ENCODE results near the gene ITPK1.
"Not testable (repeated sequence)": the region's sequence is repeated elsewhere in the genome, so short reads cannot be mapped to it uniquely, and the experiment has no call there.

The ITPK1 gene

DNA sequence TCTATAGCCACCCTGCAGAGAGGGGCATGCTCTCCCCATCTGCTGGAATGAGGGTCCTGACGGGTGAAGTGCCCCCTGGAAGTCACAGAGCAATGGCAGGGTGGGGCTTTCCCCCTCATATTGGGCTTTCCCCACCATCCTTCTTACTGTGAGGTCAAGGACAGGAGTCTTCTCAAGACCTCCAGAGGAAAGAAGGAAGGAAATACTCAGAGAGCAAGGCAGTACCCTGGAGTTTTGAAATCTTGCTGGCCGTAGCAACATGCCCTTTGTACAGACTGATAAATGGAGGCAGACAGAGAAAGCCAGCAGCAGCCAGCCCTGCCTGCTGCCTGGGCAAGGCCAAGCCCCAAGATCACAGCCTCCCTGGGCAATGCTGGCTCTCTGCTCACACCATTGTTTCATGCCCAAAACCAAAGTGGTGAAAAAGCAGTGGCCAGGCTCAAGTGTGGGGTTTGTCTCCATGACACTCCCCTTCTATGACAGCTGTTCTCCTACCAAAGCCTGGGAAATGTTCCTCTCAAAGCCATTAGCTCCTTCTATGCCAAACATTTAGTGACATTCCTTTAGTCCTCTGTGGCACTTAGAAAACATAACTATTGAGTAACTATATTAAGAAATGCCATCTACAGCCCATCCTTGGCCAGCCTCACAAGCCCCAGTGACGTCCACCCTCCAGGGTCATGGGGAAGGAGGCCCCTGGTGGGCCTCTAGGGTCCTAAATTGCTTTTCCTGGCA is 13.2 kb upstream of the ITPK1 start:
- DNase-seq = no peak

DNA sequence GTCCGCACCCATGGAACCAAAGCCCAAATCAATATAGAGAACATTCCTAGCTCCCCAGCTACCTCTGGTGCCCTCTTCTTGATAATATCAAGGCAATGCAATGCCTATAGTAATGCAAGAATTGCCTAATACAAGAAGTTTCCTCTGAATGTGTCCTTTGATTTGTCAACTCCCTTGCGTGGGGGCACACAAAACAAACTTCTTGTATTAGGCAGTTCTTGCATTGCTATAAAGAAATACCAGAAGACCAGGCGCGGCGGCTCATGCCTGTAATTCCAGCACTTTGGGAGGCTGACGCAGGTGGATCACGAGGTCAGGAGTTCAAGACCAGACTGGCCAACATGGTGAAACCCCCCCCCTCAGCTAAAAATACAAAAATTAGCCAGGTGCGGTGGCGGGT is 10.4 kb upstream of the ITPK1 start:
- DNase-seq = no peak

DNA sequence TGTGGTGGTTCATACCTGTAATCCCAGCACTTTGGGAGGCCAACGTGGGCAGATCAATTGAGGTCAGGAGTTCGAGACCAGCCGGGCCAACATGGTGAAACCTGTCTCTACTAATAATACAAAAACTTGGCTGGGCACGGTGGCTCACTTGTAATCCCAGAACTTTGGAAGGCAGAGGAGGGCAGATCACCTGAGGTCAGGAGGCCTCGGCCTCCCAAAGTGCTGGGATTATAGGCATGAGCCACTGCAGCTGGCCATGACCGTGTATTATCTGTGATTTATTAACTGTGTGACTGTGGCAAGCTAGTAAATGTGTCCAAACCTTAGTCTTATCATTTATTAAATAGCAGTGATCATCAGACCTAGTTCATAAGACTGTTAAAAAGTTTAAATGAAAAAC is 7.1 kb upstream of the ITPK1 start:
- no peak for DNase-seq

DNA sequence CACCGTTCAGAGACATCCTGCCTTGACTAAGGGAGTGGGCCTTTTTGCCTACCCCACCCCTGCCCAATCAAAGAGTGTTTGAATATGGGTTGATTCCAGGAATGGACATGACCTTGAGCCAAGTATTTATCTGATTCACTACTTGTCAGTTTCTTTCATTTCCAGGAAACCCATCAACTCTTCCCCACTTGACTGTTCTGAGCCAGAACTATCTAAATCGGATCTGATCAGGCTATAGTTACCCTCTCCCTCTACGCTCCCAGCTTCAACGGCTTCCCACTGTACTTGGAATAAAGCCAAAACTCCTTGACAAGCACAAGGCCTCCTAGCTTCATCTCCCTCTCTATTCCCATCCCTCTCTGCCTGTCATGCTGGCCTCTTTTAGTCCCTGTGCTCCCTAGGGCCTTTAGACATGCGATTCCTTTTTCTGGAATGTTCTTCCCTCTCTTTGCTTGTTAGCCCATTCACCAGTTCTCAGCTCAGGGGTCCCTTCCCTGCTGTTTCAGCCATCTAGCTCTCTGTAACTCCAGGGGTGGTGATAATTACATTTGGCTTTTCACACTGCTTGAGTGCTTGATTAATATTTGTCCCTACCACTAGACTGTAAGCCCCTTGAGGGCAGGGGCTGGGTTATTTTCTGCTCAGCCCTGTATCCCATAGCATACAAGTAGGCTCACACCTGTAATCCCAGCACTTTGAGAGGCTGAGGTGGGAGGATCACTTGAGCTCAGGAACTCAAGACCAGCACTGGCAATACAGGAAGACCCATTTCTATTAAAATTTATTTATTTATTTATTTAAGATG is 5.5 kb upstream of the ITPK1 start:
- no peak for DNase-seq

DNA sequence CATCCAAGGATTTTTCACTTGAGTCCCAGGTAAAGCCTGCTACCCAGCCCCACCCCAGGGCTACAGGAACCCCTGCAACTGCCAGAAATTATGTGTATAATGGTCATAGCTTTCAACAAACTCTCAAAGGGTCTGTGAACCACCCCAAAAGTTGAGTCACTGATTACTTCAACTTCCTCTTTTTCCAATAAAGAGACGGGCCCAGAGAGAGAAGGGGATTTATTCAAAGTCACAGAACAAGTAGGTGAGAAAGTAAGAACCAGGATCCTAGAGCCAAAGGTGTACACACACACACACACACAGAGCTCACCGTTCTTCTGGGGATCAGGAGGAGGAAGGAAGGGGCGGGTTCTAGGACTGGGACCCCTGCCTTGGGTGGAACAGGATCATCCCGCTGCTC is 4.8 kb upstream of the ITPK1 start:
- no peak for DNase-seq

DNA sequence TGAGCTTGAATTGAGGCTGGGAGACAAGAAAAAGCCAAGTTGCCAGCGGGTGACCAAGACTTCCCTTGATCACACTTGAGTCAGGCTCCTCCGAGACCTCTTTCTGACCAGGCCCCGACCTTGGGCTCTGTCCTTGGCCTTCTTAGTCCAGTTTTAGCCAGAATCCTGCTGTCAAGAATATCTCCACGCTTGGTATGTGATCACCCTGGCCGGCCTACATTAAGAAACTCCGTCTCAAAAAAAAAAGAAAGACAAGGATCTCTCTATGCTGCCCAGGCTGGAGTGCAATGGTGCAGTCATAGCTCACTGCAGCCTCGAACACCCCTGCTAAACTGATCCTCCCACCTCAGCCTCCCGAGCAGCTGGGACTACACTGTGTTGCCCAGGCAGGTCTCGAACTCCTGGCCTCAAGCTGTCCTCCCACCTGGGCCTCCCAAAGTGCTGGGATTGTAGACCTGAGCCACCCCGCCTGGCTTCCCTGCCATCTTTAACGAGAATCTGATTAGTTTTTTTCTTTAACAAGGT is 1.0 kb upstream of the ITPK1 start:
- DNase-seq = no peak

DNA sequence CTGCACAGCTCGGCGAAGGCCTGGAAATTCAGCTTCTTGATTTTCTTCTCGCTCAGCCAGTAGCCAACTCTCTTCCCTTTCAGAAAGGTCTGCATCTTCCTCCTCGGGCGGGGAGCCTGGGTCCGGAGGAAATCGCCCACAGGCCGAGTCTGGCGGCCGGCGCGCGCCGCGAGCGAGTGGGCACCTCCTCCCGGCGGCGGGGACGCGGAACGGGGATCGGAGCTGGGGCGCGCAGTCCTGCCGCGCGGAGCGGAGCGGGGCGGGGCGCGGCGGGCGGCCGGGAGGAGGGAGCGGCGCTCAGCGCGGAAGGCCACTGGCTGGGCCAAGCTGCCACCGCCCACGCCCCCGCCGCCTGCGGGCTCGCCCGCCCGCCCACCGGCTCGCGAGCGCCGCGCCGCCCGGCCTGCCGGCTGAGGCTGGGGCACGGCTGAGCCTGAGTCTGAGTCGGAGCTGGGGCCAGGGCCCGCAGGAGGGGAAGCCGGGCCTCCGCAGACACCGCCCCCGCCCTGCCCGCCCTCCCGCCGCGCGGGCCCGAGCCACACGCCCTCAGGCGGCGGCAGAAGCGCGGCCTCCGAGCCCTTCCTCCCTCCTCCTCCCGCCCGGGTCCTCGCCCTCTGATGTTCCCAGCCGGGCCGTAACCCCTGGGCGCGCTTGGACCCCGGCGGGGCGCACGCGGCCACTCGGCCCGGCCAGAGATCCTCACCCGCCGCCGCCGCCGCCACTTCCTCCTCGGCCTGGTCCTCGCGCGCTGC is 480 bp downstream of the ITPK1 start:
- DNase-seq = peak; percentile 84 to 91

DNA sequence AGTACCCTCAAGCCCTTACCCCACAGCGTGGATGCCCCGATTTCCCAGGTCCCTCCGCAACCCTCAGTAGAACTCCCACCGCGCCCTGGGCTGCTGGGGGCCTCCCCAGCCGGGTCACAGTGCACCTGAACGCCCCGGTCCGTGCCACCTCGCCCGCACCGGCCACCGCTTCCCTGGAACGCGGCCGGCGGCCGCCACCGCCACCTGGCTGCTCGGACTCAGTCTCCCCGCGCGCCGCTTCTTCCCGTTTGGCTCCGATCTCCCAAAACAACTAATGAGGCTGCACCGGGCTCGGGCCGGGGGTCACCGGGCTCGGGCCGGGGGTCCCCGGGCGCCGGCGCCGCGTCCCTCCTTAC is 1.0 kb downstream of the ITPK1 start:
- no peak for DNase-seq

DNA sequence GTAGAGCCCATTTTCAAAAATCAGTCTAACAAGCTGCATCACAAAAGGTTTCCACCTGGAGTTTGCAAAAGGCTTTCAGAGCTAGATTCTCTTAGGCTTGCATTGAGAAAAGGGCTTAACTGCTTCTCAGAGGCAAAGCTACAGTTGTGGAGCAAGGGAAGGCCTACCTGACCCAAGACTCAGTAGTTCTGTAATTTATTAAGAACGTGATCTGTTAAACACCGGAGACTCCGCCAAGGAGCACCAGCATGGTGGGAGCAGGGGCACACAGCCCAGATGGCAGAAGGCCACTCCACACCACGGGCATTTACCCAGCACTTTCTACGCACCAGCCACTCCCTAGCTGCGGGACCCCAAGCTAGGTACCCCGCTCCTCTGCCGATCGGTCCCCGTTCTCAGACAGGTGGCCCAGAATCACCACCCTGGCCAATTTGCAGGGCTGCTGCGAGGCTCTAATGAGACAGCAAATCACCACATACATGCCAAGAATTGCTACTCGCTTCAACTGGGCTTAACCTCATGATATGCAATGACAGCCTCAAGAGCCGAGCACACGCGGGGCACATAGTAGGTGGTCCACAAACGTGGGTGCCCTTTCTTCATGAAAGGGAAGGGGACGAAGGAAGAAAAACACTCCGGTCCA is 1.5 kb downstream of the ITPK1 start:
- DNase-seq = no peak

DNA sequence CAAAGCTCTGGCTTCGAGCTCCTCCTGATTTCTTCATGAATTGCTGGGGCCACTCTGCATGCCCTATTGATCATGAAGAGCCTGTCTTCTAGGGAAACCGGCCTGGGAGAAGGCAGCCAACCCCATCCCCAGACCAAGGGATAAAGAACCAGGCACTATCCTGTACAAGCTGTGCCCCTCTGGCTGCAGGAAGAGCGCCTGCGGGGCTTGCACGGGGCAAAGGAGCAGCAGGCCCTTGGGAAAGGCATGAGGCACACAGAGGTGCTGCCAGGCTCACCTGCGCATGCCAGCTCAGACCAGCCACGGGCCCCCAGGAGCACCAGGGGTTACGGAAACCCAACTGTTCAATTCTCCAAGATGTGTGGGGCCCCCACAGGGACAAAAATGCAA is 2.1 kb downstream of the ITPK1 start:
- no peak for DNase-seq

DNA sequence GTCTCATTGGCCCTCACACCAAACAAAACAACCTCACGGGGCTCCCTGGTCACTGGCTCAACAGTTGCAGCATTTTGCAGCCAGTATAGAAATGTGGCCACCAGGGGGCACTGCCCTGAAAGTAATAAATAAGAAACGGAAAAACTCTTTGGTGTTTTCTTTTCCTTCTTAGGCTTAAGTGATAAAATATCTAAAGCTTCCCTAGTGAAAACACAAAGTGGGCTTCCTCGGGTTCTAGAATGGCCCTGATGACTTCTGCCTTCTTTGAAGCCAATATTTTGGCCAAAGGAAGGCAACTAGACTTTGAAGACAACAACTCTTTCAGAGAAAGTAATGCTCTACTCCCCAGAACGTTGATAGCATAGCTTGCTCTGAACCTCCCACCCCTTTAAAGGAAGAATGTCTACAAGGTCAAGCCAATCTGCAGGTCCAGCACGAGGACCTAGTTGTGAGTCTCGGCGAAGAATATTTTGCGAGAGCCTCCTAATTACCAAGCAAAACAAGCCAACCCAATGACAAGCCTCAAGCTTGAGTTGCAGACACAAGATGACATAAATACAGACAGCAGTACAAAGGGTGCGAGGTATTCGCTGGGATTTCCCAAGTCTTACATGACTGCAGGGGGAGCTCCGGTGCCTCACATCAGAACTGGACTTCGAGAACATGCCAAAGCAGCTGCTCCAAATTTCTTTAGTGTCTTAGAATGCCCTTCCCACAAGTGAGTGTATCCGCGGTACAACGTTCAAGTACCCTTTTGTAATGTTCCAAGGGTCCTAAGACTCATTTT is 2.6 kb downstream of the ITPK1 start:
- DNase-seq = peak; percentile 63 to 70

DNA sequence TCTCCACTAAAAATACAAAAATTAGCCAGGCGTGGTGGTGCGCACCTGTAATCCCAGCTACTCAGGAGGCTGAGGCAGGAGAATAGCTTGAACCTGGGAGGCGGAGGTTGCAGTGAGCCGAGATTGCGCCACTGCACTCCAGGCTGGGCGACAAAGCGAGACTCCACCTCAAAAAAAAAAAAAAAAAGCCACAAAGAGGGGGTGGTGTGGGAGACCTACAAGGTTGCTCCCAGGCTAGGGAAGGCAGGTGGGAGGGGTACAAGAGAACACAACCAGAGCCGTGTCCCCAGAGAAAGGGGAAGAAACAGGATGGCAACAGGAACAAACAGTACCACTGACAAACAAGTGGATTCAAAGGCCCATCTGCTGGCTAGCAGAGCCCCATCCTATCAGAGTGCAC is 4.2 kb downstream of the ITPK1 start:
- not testable (repeated sequence) for DNase-seq

DNA sequence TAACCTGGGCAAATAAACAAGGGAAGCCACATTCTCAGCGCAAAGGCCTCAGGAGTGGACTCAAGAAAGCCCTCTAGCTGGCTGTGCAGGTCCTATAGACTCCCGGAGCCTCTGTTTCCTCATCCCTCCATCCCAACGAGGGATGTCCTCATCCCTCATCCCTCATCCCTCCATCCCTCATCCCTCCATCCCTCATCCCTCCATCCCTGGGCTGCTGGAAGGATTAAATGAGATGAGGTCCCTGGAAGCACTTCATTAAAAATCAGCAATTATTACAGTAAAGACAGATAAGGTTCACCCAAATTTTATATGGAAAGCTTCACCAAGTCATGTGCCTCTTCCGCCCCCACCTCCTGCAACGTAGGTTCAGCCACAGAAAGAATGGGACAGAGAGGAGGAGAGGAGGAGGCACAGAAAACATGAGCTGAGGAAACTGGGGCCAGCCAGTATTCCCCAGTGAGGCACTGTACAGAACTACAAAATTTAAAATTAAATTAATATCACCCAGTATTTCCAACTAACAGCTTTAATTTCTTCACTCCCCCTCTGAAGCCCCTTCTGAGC is 4.8 kb downstream of the ITPK1 start:
- no peak for DNase-seq

DNA sequence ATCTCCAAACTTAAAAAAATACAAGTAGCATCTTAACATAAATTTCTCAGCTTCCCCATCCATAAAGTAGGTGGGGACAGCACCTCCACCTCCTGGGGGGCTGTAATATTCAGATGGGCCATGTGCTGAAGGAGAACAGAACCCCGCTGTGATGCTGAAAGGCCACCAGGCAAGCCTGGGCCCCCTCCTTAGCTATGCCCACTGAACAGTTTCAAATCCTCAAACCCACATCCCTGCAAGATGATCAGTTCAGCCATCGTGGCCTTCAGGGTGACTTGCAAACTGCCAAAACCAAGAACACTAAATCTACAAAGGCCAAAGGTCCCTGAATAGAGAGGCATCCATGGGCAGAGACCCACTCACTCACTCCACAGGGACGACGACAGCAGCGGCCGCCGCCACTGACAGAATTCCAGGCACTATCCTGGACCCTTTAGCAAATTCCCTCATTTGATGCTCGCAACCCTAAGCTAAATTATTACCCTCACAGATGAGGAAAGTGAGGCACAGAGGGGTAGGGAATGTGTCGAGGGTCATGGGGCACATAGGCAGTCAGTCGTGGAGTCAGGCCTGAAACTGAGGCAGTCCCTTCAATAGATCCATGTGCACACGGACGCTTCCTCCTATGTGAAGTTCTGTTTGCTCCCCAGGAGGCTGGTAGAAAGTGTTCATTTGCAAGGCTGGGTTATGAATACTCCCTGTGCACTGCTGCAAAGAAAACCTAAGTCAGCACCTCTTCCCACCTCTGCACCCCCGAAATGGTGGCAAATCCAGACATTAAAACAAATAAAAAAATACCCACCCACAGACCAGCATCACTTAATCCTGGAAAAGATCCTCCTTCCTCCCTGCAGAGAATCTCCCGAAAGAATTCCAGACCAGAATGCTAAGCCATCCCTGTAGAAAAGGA is 5.9 kb downstream of the ITPK1 start:
- DNase-seq = no peak

DNA sequence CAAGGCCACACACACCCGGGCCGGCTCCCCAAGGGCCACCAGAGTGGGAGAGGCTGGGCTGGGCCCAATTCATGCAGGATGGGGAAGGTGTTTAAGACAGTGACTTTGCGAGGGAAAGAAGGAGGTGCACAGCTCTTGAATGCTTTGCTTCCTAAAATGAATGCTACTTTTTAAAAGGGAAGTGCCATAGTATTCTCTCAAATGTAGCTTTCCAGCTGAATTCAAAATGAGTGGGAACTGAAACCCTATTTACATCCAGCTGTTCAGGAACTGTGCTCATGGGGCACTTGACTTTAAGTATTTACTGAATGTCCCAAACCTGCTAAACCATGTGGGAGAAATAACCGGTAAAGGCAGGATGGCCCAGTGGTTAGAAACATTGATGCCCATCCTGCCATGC is 7.6 kb downstream of the ITPK1 start:
- no peak for DNase-seq

DNA sequence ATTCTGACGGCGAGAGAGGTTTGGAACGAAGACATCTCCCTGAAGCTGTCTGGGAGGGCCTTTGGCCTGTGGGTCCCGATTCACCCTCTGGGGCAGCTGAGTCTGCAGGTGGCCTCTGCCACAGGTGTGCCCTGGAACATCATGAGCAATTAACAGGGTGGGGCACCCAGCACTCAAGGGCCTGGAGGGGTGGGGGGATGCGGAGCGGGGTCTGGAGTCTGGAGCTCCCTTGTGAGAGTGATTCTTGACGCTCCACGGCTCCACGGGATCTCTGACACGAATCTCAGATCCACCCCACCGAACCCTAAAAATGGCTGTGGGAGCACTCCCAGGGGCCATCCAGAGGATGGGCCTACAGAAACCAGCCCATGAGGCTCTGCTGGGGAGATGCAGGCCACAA is 8.3 kb downstream of the ITPK1 start:
- no peak for DNase-seq

DNA sequence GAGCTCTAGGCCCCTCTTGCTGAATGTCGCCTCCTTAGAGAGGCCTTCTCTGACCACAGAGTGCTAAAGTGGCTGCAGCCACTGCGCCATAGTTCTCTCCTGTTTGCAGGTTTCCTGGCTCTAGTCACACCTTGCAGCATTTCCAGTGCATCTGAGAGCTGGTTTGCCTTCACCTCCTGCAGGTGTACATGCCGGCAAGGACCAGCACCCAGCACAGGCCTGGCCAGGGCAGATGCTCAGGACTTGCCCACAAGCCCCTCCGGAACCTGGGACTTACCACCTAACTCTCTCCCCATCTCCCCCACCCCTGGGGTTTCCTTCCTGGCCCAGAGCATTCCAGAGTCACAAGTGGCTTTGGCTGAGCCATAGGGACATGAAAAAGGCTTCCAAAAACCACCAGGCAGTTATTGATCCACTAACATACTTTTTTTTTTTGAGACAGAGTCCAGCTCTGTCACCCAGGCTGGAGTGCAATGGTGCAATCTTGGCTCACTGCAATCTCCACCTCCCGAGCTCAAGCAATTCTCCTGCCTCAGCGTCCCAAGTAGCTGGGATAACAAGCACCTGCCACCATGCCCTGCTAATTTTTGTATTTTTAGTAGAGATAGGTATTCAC is 9.1 kb downstream of the ITPK1 start:
- DNase-seq = no peak

DNA sequence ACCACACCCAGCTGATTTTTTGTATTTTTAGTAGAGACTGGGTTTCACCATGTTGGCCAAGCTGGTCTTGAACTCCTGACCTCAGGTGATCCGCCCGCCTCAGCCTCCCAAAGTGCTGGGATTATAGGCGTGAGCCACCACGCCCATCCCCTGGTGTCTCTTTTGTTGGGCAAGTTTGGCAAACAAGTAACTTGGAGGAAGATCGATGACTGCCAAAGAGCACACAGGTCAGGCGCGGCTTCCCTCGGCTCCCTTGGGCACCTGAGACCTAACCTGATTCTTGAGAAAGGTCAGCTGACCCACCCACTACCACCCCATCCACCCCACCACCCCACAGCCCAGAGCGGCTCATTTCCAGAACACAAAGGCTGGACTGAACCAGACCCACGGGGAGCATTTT is 9.9 kb downstream of the ITPK1 start:
- DNase-seq = not testable (repeated sequence)

DNA sequence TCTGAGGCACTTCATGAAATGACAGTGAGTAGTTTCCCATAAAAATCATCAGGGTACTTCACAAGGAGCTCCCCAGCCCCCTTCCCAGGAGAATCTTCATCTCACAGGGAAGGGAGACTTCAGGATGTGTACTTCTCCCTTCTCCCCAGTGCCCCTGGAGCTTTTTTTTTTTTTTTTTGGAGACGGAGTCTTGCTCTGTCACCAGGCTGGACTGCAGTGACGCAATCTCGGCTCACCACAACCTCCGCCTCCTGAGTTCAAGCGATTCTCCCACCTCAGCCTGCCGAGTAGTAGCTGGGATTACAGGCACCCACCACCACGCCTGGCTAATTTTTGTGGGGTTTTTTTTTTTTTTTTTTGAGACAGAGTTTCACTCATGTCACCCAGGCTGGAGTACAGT is 10.4 kb downstream of the ITPK1 start:
- no peak for DNase-seq

DNA sequence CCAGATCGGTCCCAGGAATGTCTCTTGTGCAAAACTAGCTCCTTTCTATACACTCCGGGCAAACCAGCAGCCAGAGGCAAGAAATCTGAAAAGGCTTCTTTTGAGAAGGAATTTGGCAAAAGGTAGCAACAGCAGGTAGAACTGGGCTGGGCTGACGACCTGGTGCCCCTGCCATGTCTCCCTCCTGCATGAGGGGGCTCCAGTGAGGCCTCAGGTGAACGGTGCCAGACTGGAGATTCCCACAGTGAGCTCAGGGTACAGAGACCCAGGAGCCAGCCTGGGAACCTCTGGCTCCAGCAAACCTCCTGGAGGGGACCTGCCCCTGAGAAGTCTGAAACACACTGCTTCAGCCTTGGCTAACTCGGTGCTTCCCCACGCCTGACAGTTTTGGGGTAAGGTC is 10.8 kb downstream of the ITPK1 start:
- DNase-seq = no peak

Data from stimulated activated CD4-positive, alpha-beta T cell treated with anti-CD3 and anti-CD28 coated beads, Interleukin-4, amount 100 ng/mL, for 4 hours (primary cell).